GM12865 (cell line): ENCODE measurements around the gene SULF2.

Experiments
- DNase-seq: peaks from one replicate; pipeline ENCODE4 v3.0.0; 2010; ENCODE audit warnings: low read depth
- H3K4me3 ChIP-seq: 2 replicates; pipeline ENCODE4 v1.5.1; 2011; ENCODE audit warnings: mild to moderate bottlenecking, low read depth, low read length, control low read depth
- TF ChIP-seq, protein P1 (sequence below): IDR thresholded peaks from 2 replicates; pipeline ENCODE4 v1.5.1; 2011; ENCODE audit warnings: low read length, control low read depth, low read depth, inconsistent platforms; ENCODE audit not compliant: insufficient read depth; ENCODE audit errors: missing control alignments

SULF2 gene

DNA sequence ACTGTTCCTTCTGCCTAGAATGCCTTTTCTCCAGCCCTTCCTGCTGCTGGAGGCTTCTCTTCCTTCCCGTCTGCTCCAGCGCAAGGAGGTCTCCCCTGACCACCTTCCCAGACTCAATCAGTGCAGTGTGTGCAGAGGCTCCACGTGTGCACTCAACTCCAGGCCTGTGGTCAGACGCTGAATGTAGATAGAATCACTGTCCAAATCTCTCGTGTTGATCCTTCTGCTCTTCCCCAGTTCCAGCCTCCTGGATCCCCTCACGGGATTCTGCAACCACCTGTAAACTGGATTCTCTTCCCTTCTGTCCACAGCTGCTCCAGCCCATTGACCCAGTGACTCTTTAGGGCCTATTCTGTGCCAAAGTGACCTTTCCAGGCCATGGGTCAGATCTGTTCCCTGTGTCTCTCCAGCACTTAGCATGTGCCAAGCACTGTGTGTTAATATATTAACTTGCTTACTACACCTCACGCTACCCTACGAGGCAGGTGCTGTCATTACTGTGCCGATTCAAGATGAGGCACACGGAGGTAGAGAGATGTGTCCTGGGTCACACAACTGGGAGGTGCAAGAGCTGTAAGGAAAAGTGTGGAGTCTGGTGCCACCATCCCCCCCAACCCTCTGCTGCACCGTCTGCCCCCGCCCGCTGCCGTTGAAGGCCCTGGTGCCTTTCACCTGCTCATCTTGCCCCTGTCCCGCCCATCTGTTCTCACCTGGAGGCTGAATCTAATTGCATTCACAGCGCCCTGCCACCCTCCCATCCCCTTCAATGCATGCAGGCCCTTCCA is 112.2 kb downstream of the SULF2 start:
- TF ChIP-seq, protein P1, sequence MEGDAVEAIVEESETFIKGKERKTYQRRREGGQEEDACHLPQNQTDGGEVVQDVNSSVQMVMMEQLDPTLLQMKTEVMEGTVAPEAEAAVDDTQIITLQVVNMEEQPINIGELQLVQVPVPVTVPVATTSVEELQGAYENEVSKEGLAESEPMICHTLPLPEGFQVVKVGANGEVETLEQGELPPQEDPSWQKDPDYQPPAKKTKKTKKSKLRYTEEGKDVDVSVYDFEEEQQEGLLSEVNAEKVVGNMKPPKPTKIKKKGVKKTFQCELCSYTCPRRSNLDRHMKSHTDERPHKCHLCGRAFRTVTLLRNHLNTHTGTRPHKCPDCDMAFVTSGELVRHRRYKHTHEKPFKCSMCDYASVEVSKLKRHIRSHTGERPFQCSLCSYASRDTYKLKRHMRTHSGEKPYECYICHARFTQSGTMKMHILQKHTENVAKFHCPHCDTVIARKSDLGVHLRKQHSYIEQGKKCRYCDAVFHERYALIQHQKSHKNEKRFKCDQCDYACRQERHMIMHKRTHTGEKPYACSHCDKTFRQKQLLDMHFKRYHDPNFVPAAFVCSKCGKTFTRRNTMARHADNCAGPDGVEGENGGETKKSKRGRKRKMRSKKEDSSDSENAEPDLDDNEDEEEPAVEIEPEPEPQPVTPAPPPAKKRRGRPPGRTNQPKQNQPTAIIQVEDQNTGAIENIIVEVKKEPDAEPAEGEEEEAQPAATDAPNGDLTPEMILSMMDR: no peak
- H3K4me3 ChIP-seq: no peak overlapping the region
- no peak for DNase-seq

DNA sequence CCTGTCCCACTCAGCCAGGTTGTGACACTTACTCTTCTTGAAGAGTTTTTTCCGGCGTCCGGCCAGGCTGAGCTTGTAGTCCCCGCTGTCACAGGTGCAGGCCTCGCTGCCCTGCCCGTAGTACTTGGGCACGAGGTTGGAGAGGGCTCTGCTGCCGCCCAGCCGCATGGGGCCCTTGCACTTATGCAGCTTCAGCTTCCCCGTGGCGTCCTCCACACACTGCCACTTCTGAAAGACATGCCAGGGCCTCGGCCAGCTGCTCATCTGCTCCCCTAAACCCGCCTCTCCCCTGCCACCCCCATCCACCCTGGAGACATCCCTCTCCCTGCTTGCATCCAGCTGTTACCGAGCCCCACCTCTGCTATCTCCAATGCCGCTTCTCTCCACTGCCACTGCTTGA is 113.1 kb downstream of the SULF2 start:
- DNase-seq: no peak
- H3K4me3 ChIP-seq: no peak overlapping the region
- TF ChIP-seq, protein P1: no peak

DNA sequence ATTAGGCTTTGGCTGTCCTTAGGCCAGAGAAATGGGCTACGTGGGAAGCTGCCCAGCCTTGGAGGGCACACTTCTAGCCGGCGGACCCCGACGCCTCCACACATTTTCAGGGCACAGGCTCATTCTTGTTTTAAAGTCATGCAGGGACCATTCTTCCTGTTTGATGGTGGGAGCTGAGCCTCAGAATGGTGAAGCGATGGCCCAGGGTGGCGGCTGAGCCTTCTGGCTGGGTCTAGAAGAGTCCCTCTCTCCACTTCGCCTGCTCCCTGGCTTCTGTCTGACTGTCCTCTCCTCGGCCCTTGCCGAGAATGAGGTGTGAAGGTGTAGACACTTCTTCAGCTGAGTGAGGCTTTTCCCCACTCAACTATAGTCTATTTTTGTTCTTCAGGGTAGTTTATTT is 114.4 kb downstream of the SULF2 start:
- no peak overlapping the region for H3K4me3 ChIP-seq
- no peak for DNase-seq
- TF ChIP-seq, protein P1: no peak

DNA sequence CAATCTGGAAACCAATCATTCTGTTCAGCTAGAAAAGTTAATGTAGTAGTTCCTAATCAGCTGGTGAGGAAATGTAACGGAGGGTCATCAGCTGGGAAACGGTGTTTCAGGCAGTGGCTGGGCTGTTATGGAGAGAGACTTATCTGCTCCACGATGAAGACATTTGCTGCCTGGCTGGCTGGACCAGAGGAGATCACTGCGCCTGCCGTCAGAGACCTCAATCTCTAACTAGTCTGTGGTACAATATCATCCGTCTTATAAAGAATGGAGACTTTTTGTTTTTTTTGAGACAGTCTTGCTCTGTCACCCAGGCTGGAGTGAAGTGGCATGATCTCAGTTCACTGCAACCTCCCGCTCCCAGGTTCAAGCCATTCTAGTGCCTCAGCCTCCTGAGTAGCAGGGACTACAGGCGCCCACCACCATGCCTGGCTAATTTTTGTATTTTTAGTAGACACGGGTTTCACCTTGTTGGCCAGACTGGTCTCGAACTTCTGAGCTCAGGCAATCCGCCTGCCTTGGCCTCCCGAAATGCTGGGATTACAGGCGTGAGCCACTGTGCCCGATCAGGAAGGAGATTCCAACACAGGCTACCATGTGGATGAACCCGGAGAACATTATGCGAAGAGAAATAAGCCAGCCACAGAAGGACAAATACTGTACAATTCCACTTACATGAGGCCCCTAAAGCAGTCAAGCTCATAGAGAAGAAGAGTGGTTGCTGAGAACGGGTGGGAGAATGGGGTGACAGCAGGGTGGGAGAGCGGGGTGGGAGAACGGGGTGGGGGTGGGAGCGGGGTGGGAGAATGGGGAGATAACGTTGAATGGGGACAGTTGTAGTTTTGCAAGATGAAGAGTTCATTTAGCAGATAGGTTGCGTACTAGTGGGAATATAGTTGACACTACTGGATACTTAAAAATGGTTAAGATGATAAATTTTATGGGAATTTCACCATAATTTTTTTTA is 115.1 kb downstream of the SULF2 start:
- TF ChIP-seq, protein P1: no peak
- H3K4me3 ChIP-seq: no peak overlapping the region
- DNase-seq: no peak

DNA sequence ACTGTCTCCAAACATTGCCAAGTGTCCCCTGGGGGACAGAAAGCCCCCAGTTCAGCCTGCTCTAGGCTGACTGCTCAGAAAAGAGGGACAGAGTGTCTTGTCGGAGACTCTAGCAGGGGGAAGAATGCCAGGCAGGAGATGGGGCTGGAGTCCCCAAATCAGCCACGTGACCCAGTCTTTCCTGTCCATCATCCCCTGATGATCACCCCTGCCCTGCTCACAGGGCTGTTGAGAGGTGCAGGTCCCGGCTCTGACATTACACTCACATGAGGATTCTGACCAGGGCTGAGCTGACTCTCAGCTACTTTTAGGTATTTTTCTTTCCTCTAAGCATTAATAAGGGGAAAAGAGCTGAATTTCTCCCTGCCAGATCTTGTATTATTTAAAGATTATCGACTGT is 115.8 kb downstream of the SULF2 start:
- no peak for DNase-seq
- TF ChIP-seq, protein P1: no peak
- no peak overlapping the region for H3K4me3 ChIP-seq

DNA sequence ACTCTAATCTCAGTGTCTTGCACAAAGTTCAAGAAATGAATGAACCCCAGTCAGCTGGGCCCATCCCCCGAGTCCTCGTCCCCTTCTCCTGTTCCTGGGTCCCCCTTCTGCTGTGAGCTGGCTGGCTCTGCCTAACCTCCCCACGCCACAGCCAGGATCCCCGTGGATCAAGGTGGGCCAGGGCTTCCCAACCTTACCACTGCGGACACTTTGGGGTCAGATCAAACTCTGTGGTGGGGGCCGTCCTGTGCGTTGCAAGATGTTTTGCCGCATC is 116.2 kb downstream of the SULF2 start:
- no peak for DNase-seq
- H3K4me3 ChIP-seq: no peak overlapping the region
- TF ChIP-seq, protein P1: no peak
